Pancreas (tissue), 10 donors: Measurements from ENCODE around the gene CIDEA. TPM values are rescaled to one million over a fixed set of nuclear protein-coding genes. Genes with fewer than 3 reads are reported as not detected.

Experiments
- ATAC-seq, 4 donors: fragments of 200-7000 bp; cut with Tn5 transposase; one replicate each; pipeline versions ENCODE4 v1.8.0 to v1.9.1; 2020; ENCODE audit warnings: mild to moderate bottlenecking in 4 of 4, moderate library complexity in 4 of 4
- DNase-seq, 6 donors: peaks; one replicate each; pipeline ENCODE4 v3.0.0-alpha.2; 2020
- FAIRE-seq: peaks from 2 replicates; lab custom pipeline; 2012; peaks lifted over from hg19 to GRCh38; lab: Jason Lieb, UNC
- H3K27ac ChIP-seq, 4 donors: fragments of 200-600 bp; sonication (generic); 1 replicate in 3 of 4; 2 replicates in 1 of 4; pipeline versions ENCODE4 v1.5.0 to v1.8.0; 2020
- H3K27me3 ChIP-seq, 4 donors: fragments of 200-600 bp; one replicate each; pipeline ENCODE4 v1.8.0; 2021
- H3K36me3 ChIP-seq, 3 donors: fragments of 200-600 bp; sonication (generic) in 1 of 3; one replicate each; pipeline versions ENCODE4 v1.5.0 to v1.8.0; 2020 to 2021
- H3K4me1 ChIP-seq, 3 donors: fragments of 200-600 bp; one replicate each; pipeline ENCODE4 v1.8.0; 2021
- H3K4me3 ChIP-seq, 4 donors: fragments of 200-600 bp; sonication (generic) in 2 of 4; one replicate each; pipeline versions ENCODE4 v1.5.0 to v1.8.0; 2020 to 2021
- H3K9me3 ChIP-seq, 4 donors: fragments of 200-600 bp; one replicate each; pipeline ENCODE4 v1.8.0; 2021
- WGBS, 2 donors: extraction: QIAGEN DNeasy Blood & Tissue Kit; methylation state at CpG; one replicate each; pipeline ENCODE4 v1.1.7; 2013; 5-methylcytosine and 5-hydroxymethylcytosine counted together
- intact Hi-C, 3 donors: fragments of 100-400 bp; cut with DNase I; formaldehyde crosslinking; loops; one replicate each; pipeline versions ENCODE4 v1.11.1 to v1.14.2; 2022
- polyA plus RNA-seq, 2 donors: library from polyadenylated mRNA; stranded (reverse); fragments of 200-250 nt; gene quantifications; one replicate each; pipeline ENCODE4 v1.2.3, GENCODE V29; 2013
- total RNA-seq, 6 donors: library from RNA; stranded (reverse); fragmentation: NEBNext Ultra II Directional in 4 of 6; extraction: Animal tissue kit (Norgen Biotek cat#: 25700) in 4 of 6; gene quantifications; one replicate each; pipeline versions ENCODE4 v1.2.1 to v1.2.4, GENCODE V29; 2021 to 2023
- TF ChIP-seq, protein P1 (sequence below), 4 donors: fragments of 200-600 bp; sonication (generic) in 3 of 4; IDR thresholded peaks; one replicate each; pipeline versions ENCODE4 v1.5.0 to v1.8.0; 2021; ENCODE audit warnings: antibody characterized with exemption in 4 of 4
- donor health status: healthy with polysubstance abuse.
- donor health status: DM: no; HTN: no; CAD: no; lungs with moderate emphysema.
- donor health status: DM: no; HTN: no; CAD: no.
- donor health status: control.
- donor health status: control.
- donor health status: Bipolar disorder and iron deficiency.
- donor health status: DM: yes; HTN: yes; CAD: no.
- donor health status: DM: no; HTN: no; CAD: no.
- donor health status: DM: no; HTN: no; CAD: no.
- donor health status: DM: yes; HTN: yes; CAD: no.

Gene CIDEA
- total and polyA plus RNA-seq, 8 donors = 0.35 to 3.5 (median 0.64) TPM; not detected in 5

DNA sequence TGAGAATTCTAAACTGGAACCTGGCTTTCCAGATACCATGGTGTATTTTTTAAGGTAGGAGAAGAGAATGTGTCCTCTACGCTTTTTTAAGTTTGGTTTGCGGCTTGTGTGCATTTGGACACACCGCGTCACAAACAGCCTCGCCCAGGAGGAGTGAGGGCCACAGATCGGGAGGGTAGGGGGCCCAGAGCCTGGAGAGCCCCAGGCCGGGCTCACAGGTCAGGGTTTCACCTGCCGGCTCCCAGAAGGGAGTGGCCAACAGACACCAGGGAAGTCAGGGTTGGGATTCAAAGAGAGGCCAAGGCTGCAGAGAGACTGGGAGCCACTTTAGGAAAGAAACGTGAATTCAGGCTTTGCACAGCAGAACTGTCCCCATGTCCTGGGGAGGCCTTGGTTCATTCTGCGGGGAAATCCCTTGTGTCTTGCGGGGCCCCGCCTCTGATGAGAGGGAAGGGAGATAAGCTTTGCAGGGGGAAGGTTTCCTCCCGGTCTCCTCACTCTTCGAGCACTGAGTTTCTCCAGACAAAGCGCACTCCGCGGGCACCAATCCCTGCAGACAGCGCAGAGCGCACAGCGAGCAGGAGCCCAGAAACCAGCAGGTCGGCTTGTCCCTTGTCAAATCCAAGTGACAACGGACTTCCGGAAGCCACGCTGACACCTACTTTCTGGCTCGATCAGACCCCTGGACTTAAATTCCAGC is 51.9 kb downstream of the CIDEA start:
- Histone ChIP-seq H3K36me3 (no peaks in the 10 kb centered on the region), H3K4me1 (peaks cover 0 to 6% (median 0%) of the 10 kb centered on the region in 3 donors), H3K4me3 (no peak overlapping the region), H3K27ac (no peak overlapping the region), H3K9me3 (no peaks in the 10 kb centered on the region), H3K27me3 (no peaks in the 10 kb centered on the region)
- no peak for DNase-seq
- no peak for FAIRE-seq
- ATAC-seq = no peak
- intact Hi-C loops = no loop called here
- TF ChIP-seq, protein P1, sequence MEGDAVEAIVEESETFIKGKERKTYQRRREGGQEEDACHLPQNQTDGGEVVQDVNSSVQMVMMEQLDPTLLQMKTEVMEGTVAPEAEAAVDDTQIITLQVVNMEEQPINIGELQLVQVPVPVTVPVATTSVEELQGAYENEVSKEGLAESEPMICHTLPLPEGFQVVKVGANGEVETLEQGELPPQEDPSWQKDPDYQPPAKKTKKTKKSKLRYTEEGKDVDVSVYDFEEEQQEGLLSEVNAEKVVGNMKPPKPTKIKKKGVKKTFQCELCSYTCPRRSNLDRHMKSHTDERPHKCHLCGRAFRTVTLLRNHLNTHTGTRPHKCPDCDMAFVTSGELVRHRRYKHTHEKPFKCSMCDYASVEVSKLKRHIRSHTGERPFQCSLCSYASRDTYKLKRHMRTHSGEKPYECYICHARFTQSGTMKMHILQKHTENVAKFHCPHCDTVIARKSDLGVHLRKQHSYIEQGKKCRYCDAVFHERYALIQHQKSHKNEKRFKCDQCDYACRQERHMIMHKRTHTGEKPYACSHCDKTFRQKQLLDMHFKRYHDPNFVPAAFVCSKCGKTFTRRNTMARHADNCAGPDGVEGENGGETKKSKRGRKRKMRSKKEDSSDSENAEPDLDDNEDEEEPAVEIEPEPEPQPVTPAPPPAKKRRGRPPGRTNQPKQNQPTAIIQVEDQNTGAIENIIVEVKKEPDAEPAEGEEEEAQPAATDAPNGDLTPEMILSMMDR (IDR thresholded peaks at IDR 0.05) = no peak
- 91 to 95% methylated on average over 25 of the region's 25 CpGs for WGBS, 2 donors

DNA sequence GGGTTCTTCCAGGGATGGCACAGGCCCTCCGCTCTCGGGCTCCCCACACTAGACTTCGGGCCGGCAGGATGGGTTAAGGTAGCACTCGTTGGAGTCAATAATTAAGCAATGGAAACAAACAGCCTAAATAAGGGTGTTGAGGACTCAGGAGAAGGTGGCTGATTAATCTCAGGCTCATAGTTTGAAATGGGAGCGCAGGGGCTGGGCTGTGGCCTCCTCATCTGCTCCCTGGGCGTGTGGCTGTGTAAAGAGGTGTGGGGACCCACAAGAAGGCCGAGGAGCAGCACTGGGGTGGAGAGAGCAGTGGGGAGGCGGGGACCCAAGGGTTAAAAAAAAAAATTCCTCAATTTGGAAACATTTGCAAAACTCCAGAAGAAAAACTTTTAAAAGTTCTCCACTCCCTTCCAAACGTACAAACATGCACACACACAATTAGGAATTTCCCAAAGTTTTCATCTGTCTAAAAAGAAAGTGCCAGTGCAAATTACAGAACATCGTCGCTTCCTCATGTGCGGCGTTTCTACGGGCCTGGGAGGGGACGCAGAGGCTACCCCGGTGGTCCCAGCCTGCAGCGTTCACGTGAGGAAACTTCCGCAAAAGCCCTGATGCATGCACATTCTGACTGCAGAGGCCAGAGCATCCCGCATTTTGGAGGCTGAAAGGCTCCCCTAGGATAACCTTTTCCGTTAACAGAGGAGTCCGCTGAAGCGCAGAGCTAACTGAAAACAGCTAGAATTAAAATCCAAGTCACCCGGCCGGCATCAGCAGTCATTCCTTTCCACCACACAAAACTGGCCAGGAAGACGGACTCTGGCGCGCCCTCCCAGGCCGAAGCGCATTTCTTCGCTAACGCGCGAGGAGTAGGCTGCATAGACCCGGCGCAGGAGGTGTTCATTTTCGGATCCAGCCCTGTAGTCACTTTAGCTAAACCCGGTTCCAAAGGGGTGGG is 52.9 kb downstream of the CIDEA start:
- TF ChIP-seq, protein P1 (IDR thresholded peaks at IDR 0.05) = no peak
- peaks cover 0 to 1% (median 0%) of the 10 kb centered on the region in 3 donors for H3K36me3 ChIP-seq
- H3K9me3 ChIP-seq = no peaks in the 10 kb centered on the region
- DNase-seq = no peak
- peak overlapping the region in 1 of 4 donors; percentile 84 for H3K4me3 ChIP-seq
- peaks cover 0 to 6% (median 0%) of the 10 kb centered on the region in 3 donors for H3K4me1 ChIP-seq
- no peak for FAIRE-seq
- intact Hi-C loops = no loop called here
- H3K27ac ChIP-seq = peak overlapping the region; percentile 42 to 91 (median 56)
- WGBS, 2 donors = 62 to 67% methylated on average over 39 of the region's 39 CpGs
- ATAC-seq = peak in 2 of 4 donors; percentile 3 to 19
- H3K27me3 ChIP-seq = no peaks in the 10 kb centered on the region

DNA sequence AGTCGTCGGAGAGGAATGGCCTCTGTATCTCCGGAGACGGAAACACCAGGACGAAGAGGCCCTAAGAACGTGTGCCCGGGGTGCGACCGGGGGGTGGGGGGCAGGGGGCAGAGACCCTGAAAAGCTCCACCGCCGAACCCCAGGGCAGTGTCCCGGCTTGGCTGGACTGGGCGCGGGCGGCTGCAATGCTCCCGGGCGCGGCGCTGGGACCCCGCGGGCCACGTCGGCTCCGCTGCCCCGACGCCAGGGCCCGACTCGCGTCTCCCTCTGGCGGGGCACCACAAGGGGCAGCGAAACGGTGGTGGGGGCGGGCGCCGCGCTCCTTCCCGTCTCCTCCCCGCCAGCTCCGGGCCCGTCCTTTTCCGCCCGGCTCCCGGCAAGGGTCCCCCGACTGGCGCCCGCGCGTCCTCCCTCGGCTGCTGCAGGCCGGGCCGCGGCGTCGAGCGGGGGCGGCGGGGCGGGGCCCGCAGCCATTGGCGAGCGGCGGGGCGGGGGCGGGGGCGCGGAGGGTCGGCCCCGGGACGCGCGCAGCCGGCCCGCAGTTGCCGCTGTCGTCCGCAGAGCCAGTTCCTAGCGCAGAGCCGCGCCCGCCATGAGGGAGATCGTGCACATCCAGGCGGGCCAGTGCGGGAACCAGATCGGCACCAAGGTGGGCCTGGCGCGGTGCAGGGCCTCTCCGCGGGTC is 53.7 kb downstream of the CIDEA start, which contains the start of gene TUBB6:
TUBB6 (plus strand) TSS at position 541 of the 685 bp plus-strand sequence; CDS start at position 593, 52 bp downstream.
- 6% methylated on average over 59 to 88 of the region's 88 CpGs for WGBS, 2 donors
- H3K4me3 ChIP-seq = peak within 1 kb of the TSS; percentile 65 to 85 (median 78)
- TF ChIP-seq, protein P1 (IDR thresholded peaks at IDR 0.05) = no peak
- H3K27ac ChIP-seq = peak within 1 kb of the TSS; percentile 67 to 91 (median 82)
- peak; percentile 31 to 81 (median 64) for DNase-seq
- intact Hi-C loops = no loop called here
- H3K4me1 ChIP-seq = peaks cover 0 to 6% (median 0%) of the 10 kb centered on the region in 3 donors
- ATAC-seq = peak; percentile 31 to 58 (median 42)
- no peaks in the 10 kb centered on the region for H3K9me3 ChIP-seq
- peaks cover 0 to 4% (median 0%) of the 10 kb centered on the region in 3 donors for H3K36me3 ChIP-seq
- H3K27me3 ChIP-seq = no peaks in the 10 kb centered on the region
- FAIRE-seq = no peak

DNA sequence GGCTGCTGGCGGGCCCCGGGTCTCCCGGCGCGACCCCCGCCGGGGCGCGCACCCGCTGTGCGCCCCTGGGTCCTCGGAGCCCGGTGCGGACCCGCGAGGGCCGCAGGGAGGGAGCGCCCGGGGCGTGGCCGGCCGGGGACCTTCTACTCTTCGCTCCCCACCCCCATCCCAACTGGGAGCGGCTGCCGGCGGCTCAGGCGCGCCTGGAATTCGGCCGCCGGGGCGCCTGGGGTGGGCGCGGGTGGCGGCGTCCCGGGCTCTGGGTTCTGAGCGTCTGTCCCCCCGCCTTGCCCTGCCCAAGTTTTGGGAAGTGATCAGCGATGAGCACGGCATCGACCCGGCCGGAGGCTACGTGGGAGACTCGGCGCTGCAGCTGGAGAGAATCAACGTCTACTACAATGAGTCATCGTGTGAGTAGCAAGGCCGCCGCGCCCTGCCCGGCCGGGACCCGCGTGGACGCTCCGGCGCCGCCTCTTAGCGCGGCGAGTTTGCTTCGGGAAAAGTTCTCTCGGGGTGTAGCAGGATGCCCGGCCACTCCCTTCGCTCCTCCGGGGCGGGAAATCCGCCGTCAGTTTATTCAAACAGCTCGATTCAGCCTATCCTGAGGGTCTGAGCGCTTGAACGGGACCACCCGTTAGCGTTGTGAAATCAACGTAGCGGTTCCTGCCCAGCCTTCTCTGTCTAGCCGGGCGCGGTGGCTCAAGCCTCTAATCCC is 54.4 kb downstream of the CIDEA start:
- peaks cover 4 to 10% (median 5%) of the 10 kb centered on the region in 3 donors for H3K4me1 ChIP-seq
- H3K36me3 ChIP-seq = peaks cover 0 to 4% (median 0%) of the 10 kb centered on the region in 3 donors
- H3K27ac ChIP-seq = peak overlapping the region; percentile 67 to 91 (median 82)
- ATAC-seq (peak; percentile 73 to 80 (median 78)), FAIRE-seq (no peak), DNase-seq (peak; percentile 71 to 88 (median 80))
- TF ChIP-seq, protein P1 (IDR thresholded peaks at IDR 0.05) = no peak
- peak overlapping the region; percentile 65 to 85 (median 78) for H3K4me3 ChIP-seq
- WGBS, 2 donors = 1% methylated on average over 63 to 81 of the region's 81 CpGs
- H3K27me3 ChIP-seq = no peaks in the 10 kb centered on the region
- H3K9me3 ChIP-seq = no peaks in the 10 kb centered on the region
- intact Hi-C loops = no loop called here
